IMR-90 (cell line): ENCODE measurements around the gene TECPR2.

ENCODE experiments used
- POLR2A ChIP-seq: IDR thresholded peaks from 2 replicates; pipeline ENCODE4 v1.6.1; 2012; ENCODE audit warnings: mild to moderate bottlenecking, low read depth, low read length
- RFX5 ChIP-seq: IDR thresholded peaks from 2 replicates; pipeline ENCODE4 v1.8.0; 2012; ENCODE audit warnings: low read depth, mild to moderate bottlenecking, low read length, moderate library complexity
- SMC3 ChIP-seq: fragments of 150-350 bp; IDR thresholded peaks from 2 replicates; pipeline ENCODE4 v1.6.1; 2016; ENCODE audit warnings: low read depth, mild to moderate bottlenecking, antibody characterized with exemption, low read length, moderate library complexity
- TF ChIP-seq, protein P1 (sequence below): fragments of 150-350 bp; IDR thresholded peaks from 2 replicates; pipeline ENCODE4 v1.6.1; 2017; ENCODE audit warnings: mild to moderate bottlenecking, antibody characterized with exemption, low read length, low read depth
- TF ChIP-seq, protein P2 (sequence below): conservative IDR thresholded peaks from 2 replicates; pipeline ENCODE4 v1.5.1; 2012; ENCODE audit warnings: mild to moderate bottlenecking, low read depth, low read length, improper control_type of control experiment

DNA sequence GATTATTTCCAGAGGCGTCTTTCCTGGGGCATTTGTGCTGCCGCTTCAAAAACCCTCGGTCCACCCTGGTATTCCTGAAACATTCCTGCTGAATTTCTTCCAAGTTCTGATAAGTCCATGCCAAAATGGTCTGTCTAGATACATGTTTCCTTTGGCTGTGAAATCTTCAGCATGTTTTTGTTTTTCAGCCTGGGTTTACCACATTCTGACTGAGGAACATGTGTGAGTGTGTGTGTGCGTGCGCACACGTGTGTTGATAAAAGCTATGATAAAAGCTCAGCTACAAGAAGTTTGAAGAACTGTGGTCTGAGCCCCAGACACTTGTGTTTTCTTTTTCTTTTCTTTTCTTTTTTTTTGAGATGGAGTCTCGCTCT, 124.5 kb downstream of the TECPR2 start:
- no peak for TF ChIP-seq POLR2A
- TF ChIP-seq RFX5: no peak
- TF ChIP-seq SMC3: no peak
- TF ChIP-seq, protein P1, sequence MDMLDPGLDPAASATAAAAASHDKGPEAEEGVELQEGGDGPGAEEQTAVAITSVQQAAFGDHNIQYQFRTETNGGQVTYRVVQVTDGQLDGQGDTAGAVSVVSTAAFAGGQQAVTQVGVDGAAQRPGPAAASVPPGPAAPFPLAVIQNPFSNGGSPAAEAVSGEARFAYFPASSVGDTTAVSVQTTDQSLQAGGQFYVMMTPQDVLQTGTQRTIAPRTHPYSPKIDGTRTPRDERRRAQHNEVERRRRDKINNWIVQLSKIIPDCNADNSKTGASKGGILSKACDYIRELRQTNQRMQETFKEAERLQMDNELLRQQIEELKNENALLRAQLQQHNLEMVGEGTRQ: no peak
- TF ChIP-seq, protein P2, sequence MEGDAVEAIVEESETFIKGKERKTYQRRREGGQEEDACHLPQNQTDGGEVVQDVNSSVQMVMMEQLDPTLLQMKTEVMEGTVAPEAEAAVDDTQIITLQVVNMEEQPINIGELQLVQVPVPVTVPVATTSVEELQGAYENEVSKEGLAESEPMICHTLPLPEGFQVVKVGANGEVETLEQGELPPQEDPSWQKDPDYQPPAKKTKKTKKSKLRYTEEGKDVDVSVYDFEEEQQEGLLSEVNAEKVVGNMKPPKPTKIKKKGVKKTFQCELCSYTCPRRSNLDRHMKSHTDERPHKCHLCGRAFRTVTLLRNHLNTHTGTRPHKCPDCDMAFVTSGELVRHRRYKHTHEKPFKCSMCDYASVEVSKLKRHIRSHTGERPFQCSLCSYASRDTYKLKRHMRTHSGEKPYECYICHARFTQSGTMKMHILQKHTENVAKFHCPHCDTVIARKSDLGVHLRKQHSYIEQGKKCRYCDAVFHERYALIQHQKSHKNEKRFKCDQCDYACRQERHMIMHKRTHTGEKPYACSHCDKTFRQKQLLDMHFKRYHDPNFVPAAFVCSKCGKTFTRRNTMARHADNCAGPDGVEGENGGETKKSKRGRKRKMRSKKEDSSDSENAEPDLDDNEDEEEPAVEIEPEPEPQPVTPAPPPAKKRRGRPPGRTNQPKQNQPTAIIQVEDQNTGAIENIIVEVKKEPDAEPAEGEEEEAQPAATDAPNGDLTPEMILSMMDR: no peak
